ENCODE measurements around the gene ZNF189. TPM values are rescaled to one million over a fixed set of nuclear protein-coding genes. Genes with fewer than 3 reads are reported as not detected.

The ZNF189 gene
- total RNA-seq, 1 experiment from 2014 or later, result 9.4 TPM

DNA sequence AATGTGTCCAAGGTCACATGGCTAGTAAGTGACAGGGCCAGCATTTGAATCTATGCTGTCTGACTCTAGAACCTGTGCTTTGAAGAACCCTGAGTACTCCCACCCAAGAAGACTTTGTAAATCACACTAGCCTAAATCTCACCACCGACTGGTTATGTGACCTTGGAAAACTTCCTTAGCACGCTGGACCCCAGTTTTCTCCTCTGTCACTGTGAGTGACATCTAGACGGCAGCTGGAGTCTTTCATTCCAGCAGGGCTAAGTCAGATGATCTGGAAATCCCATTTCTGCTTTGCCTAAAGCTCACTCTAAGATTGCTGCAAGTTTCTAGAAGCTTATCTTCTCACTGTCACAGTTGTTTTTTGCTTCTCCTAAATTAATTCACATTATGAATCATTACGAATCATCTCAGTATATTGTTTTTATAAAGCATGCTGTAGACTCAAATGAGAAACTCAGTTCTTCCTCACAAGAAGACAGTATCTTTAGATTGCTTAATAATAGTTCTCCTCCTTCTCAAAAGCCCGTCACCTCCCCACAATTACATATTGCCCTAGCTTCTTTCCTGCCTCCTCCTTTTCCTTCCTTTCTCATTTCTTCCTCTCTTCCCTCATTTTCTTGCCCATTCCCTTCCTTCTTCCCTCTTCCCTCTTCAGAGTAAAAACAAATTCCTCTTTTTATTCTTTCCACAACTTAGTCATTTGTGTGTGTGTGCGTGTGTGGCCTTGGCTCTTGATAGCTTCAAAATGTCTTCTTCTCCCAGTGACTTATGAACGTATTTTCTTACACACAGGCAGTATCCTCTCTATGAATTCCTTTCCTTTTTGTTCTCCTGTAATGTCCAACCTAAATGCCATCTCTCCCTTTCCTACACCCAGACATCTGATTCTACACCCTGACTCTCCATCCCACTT is 20.1 kb downstream of the ZNF189 start:
- no peaks in the 10 kb centered on the region for H3K36me3 ChIP-seq (ENCODE audit: low read depth)
- DNase-seq, result no peak
- H3K9me2 ChIP-seq (ENCODE audit: insufficient read depth), result no peaks in the 10 kb centered on the region
- no TSS peak for BruUV-seq (replicated peaks)
- TF ChIP-seq EZH2 (IDR thresholded peaks at IDR 0.05; ENCODE audit: low read depth), result no peak
- TF ChIP-seq, protein P1, sequence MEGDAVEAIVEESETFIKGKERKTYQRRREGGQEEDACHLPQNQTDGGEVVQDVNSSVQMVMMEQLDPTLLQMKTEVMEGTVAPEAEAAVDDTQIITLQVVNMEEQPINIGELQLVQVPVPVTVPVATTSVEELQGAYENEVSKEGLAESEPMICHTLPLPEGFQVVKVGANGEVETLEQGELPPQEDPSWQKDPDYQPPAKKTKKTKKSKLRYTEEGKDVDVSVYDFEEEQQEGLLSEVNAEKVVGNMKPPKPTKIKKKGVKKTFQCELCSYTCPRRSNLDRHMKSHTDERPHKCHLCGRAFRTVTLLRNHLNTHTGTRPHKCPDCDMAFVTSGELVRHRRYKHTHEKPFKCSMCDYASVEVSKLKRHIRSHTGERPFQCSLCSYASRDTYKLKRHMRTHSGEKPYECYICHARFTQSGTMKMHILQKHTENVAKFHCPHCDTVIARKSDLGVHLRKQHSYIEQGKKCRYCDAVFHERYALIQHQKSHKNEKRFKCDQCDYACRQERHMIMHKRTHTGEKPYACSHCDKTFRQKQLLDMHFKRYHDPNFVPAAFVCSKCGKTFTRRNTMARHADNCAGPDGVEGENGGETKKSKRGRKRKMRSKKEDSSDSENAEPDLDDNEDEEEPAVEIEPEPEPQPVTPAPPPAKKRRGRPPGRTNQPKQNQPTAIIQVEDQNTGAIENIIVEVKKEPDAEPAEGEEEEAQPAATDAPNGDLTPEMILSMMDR (conservative IDR thresholded peaks at IDR 0.05), result no peak
- H3K79me2 ChIP-seq (ENCODE audit: low read depth), result no peaks in the 10 kb centered on the region
- no peaks in the 10 kb centered on the region for H3K4me1 ChIP-seq (replicated peaks; ENCODE audit: insufficient read depth)
- no peak overlapping the region for H2AFZ ChIP-seq
- no peak overlapping the region for H3K4me2 ChIP-seq
- H3K9me3 ChIP-seq (ENCODE audit: insufficient read depth, low read depth), result no peaks in the 10 kb centered on the region
- ChIA-PET POLR2A (ENCODE audit: unreplicated experiment) (no interaction called here), CTCF (no interaction called here)
- intact Hi-C loops (cut with micrococcal nuclease; ENCODE audit: unreplicated experiment), result no loop called here
- no peak overlapping the region for H3K4me3 ChIP-seq
- no peaks in the 10 kb centered on the region; the same call in 1 of the 2 replicates for H4K20me1 ChIP-seq (ENCODE audit: insufficient read depth)
- peaks cover 24% of the 10 kb centered on the region for H3K27me3 ChIP-seq (ENCODE audit: insufficient read depth, low read depth)
- H3F3A ChIP-seq (ENCODE audit: insufficient read depth, low read depth), result no peaks in the 10 kb centered on the region
- H3K27ac ChIP-seq, result no peak overlapping the region

DNA sequence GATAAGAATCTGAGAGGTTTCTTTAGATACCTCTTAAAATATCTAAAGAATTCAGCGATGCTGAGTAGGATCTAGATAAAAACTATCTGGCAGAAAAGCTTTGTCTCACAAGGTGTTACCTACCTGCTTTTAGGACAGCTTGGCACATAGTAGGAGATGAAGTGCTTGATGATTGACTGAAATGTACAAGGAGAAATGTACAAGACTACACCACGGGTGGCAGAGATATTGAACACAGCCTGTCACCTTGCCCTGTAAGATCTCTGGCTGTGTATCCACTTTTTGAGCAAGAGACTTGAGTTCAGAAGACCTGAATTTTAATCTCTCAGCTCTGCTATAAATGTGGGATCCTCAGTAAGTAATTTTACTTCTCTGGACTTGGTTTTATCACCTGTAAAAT is 21.2 kb downstream of the ZNF189 start:
- DNase-seq, result no peak
- Histone ChIP-seq H3K36me3 (ENCODE audit: low read depth) (no peaks in the 10 kb centered on the region), H2AFZ (no peak overlapping the region), H4K20me1 (ENCODE audit: insufficient read depth) (no peaks in the 10 kb centered on the region; the same call in 1 of the 2 replicates), H3K9me3 (ENCODE audit: insufficient read depth, low read depth) (no peaks in the 10 kb centered on the region), H3K9me2 (ENCODE audit: insufficient read depth) (no peaks in the 10 kb centered on the region), H3K4me2 (no peak overlapping the region), H3K27me3 (ENCODE audit: insufficient read depth, low read depth) (peaks cover 35% of the 10 kb centered on the region), H3K27ac (no peak overlapping the region), H3K79me2 (ENCODE audit: low read depth) (no peaks in the 10 kb centered on the region), H3K4me3 (no peak overlapping the region), H3K4me1 (replicated peaks; ENCODE audit: insufficient read depth) (no peaks in the 10 kb centered on the region), H3F3A (ENCODE audit: insufficient read depth, low read depth) (no peaks in the 10 kb centered on the region)
- intact Hi-C loops (cut with micrococcal nuclease; ENCODE audit: unreplicated experiment), result no loop called here
- BruUV-seq (replicated peaks), result no TSS peak
- ChIA-PET CTCF (no interaction called here), POLR2A (ENCODE audit: unreplicated experiment) (no interaction called here)
- TF ChIP-seq EZH2 (IDR thresholded peaks at IDR 0.05; ENCODE audit: low read depth), result no peak
- TF ChIP-seq, protein P1 (conservative IDR thresholded peaks at IDR 0.05), result no peak

DNA sequence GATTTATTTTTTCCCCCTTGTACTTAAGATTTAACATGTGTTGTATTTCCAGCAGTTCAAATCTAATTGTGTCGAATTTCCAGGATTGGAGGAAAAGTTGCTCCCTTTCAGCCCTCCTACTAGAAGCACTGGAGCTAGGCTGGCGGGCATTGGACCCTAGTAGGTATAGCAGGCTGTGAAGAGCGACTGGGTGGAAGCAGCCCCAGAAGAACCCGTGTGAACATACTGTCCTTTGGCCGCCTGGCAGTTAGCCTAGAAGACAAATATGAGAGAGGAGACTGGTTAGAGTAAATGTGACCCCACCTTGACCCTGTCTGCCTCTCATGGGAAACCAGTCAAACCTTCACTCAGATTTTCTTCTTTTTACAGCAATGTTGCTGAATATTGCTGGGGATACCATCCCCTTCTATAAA is 23.0 kb downstream of the ZNF189 start:
- no peak overlapping the region for H3K27ac ChIP-seq
- intact Hi-C loops (cut with micrococcal nuclease; ENCODE audit: unreplicated experiment), result no loop called here
- H3K9me2 ChIP-seq (ENCODE audit: insufficient read depth), result no peaks in the 10 kb centered on the region
- H3K4me3 ChIP-seq, result no peak overlapping the region
- H3K36me3 ChIP-seq (ENCODE audit: low read depth), result no peaks in the 10 kb centered on the region
- H3K4me1 ChIP-seq (replicated peaks; ENCODE audit: insufficient read depth), result no peaks in the 10 kb centered on the region
- ChIA-PET CTCF (no interaction called here), POLR2A (ENCODE audit: unreplicated experiment) (no interaction called here)
- no peaks in the 10 kb centered on the region; the same call in 1 of the 2 replicates for H4K20me1 ChIP-seq (ENCODE audit: insufficient read depth)
- no peak overlapping the region for H3K4me2 ChIP-seq
- peaks cover 50% of the 10 kb centered on the region for H3K27me3 ChIP-seq (ENCODE audit: insufficient read depth, low read depth)
- H3K9me3 ChIP-seq (ENCODE audit: insufficient read depth, low read depth), result no peaks in the 10 kb centered on the region
- no peaks in the 10 kb centered on the region for H3K79me2 ChIP-seq (ENCODE audit: low read depth)
- DNase-seq, result no peak
- no peak for TF ChIP-seq EZH2 (IDR thresholded peaks at IDR 0.05; ENCODE audit: low read depth)
- TF ChIP-seq, protein P1 (conservative IDR thresholded peaks at IDR 0.05), result no peak
- no peak overlapping the region for H2AFZ ChIP-seq
- BruUV-seq (replicated peaks), result no TSS peak
- H3F3A ChIP-seq (ENCODE audit: insufficient read depth, low read depth), result no peaks in the 10 kb centered on the region

Data from PC-9 (cell line).